HL-60 (cell line): ENCODE results near the gene PAWR.

ENCODE experiments used
- CTCF ChIP-seq: IDR thresholded peaks from one replicate; pipeline ENCODE4 v1.5.1; 2011; ENCODE audit warnings: low read length, control low read depth, inconsistent platforms; ENCODE audit not compliant: insufficient read depth
- POLR2AphosphoS5 ChIP-seq: IDR thresholded peaks from 2 replicates; pipeline ENCODE4 v1.6.1; 2012; ENCODE audit warnings: low read depth
- REST ChIP-seq: IDR thresholded peaks from 2 replicates; pipeline ENCODE4 v1.6.1; 2012; ENCODE audit warnings: low read depth; ENCODE audit not compliant: insufficient replicate concordance
- SPI1 ChIP-seq: IDR thresholded peaks from 2 replicates; pipeline ENCODE4 v1.6.1; 2012; ENCODE audit warnings: low read depth, mild to moderate bottlenecking, borderline replicate concordance

- TF ChIP-seq SPI1 (no peak), REST (no peak), CTCF (no peak), POLR2AphosphoS5 (no peak)
These were observed 29.1 kb downstream of the PAWR start for GRCh38 chr12:79661629-79662028.
